Right lobe of liver (tissue), 6 donors: ENCODE data around the gene SIMC1. TPM values are rescaled to one million over a fixed set of nuclear protein-coding genes. Genes with fewer than 3 reads are reported as not detected.

Source experiments
- ATAC-seq, 4 donors: fragments of 200-7000 bp; cut with Tn5 transposase; one replicate each; pipeline ENCODE4 v1.9.1; 2020; ENCODE audit warnings: mild to moderate bottlenecking in 4 of 4, moderate library complexity in 4 of 4
- DNase-seq, 3 donors: peaks; one replicate each; pipeline ENCODE4 v3.0.0-alpha.2; 2020
- H3K27ac ChIP-seq, 3 donors: fragments of 200-600 bp; one replicate each; pipeline ENCODE4 v1.8.0; 2022
- H3K27me3 ChIP-seq, 2 donors: fragments of 200-600 bp; one replicate each; pipeline ENCODE4 v1.8.0; 2022
- H3K36me3 ChIP-seq, 4 donors: fragments of 200-600 bp; sonication (generic) in 1 of 4; one replicate each; pipeline versions ENCODE4 v1.5.1 to v1.8.0; 2017 to 2022; ENCODE audit warnings: control low read depth in 1 of 4
- H3K4me1 ChIP-seq, 4 donors: fragments of 200-600 bp; sonication (generic) in 1 of 4; one replicate each; pipeline versions ENCODE4 v1.5.1 to v1.8.0; 2017 to 2022; ENCODE audit warnings: control low read depth in 1 of 4
- H3K4me3 ChIP-seq, 3 donors: fragments of 200-600 bp; one replicate each; pipeline ENCODE4 v1.8.0; 2022
- H3K9me3 ChIP-seq, 4 donors: fragments of 200-600 bp; sonication (generic) in 1 of 4; one replicate each; pipeline versions ENCODE4 v1.5.1 to v1.8.0; 2017 to 2022; ENCODE audit warnings: control low read depth in 1 of 4
- POLR2A ChIP-seq: fragments of 450-650 bp; IDR thresholded peaks from one replicate; pipeline ENCODE4 v1.6.1; 2017; ENCODE audit warnings: antibody characterized with exemption, mild to moderate bottlenecking
- WGBS: methylation state at CpG from one replicate; pipeline ENCODE4 v1.1.6; 2018; ENCODE audit warnings: low coverage, low lambda C conversion rate; ENCODE audit not compliant: insufficient coverage; ENCODE audit errors: missing lambda C conversion rate; 5-methylcytosine and 5-hydroxymethylcytosine counted together
- intact Hi-C, 2 donors: fragments of 100-400 bp; cut with DNase I; formaldehyde crosslinking; loops; one replicate each; pipeline versions ENCODE4 v1.11.2 to v1.14.1; 2022
- total RNA-seq, 6 experiments: library from RNA; depleted of rRNA in 2 of 6; stranded (reverse); fragments of >200 nt in 2 of 6; fragmentation: NEBNext Ultra II Directional in 3 of 6; extraction: Animal tissue kit (Norgen Biotek cat#: 25700) in 3 of 6; gene quantifications; one replicate each; pipeline versions ENCODE4 v1.1.0 to v1.2.4, GENCODE V29; 2016 to 2023
- TF ChIP-seq, protein P1 (sequence below), 4 donors: fragments of 200-600 bp in 3 of 4; fragments of 450-650 bp in 1 of 4; IDR thresholded peaks; one replicate each; pipeline versions ENCODE4 v1.5.1 to v1.8.0; 2016 to 2022; ENCODE audit warnings: antibody characterized with exemption in 4 of 4, mild to moderate bottlenecking in 2 of 4
- donor health status: DM: no; HTN: yes; CAD: no.
- donor health status: DM: no; HTN: no; CAD: no.
- donor health status: DM: no; HTN: no; CAD: no.
- donor health status: DM: no; HTN: yes; CAD: no.
- donor health status: DM: no; HTN: yes; CAD: no.

Gene SIMC1
- total RNA-seq, 6 experiments from 2014 or later: 7.0 to 21.7 (median 11.2) TPM

DNA sequence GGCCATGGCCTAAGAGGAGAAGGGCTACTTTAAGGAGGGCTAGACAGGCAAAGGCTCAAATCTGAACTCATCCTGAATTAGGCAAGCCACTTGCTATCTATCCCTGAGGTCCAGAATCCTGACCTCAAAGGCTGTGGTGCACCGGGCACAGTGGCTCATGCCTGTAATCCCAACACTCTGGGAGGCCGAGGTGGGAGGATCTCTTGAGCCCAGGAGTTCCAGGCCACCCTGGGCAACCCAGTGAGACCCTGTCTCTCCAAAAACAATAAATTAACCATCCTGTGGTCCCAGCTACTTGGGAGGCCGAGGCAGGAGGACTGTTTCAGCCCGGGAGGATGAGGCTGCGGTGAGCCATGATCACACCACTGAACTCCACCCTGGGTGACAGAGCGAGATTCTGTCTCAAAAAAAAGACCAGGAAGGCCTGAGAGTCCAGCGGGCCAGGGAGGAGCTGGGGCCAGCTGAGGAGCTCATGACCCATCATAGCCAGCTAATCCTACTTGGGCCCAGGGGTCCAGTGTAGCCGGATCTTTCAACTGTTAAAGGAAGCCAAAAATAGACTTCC is 146.2 kb downstream of the SIMC1 start:
- DNase-seq (no peak), ATAC-seq (no peak)
- WGBS: 86% methylated on average over 2 of the region's 8 CpGs
- TF ChIP-seq POLR2A: no peak
- TF ChIP-seq, protein P1, sequence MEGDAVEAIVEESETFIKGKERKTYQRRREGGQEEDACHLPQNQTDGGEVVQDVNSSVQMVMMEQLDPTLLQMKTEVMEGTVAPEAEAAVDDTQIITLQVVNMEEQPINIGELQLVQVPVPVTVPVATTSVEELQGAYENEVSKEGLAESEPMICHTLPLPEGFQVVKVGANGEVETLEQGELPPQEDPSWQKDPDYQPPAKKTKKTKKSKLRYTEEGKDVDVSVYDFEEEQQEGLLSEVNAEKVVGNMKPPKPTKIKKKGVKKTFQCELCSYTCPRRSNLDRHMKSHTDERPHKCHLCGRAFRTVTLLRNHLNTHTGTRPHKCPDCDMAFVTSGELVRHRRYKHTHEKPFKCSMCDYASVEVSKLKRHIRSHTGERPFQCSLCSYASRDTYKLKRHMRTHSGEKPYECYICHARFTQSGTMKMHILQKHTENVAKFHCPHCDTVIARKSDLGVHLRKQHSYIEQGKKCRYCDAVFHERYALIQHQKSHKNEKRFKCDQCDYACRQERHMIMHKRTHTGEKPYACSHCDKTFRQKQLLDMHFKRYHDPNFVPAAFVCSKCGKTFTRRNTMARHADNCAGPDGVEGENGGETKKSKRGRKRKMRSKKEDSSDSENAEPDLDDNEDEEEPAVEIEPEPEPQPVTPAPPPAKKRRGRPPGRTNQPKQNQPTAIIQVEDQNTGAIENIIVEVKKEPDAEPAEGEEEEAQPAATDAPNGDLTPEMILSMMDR (IDR thresholded peaks at IDR 0.05): no peak
- no peaks in the 10 kb centered on the region for H3K27me3 ChIP-seq
- peaks cover 0 to 30% (median 14%) of the 10 kb centered on the region in 4 donors for H3K36me3 ChIP-seq
- H3K4me3 ChIP-seq: no peak overlapping the region
- no peak overlapping the region for H3K27ac ChIP-seq
- intact Hi-C loops: no loop called here
- no peaks in the 10 kb centered on the region for H3K9me3 ChIP-seq
- H3K4me1 ChIP-seq: peaks cover 0 to 21% (median 6%) of the 10 kb centered on the region in 4 donors

- H3K9me3 ChIP-seq: no peaks in the 10 kb centered on the region
- intact Hi-C loops: no loop called here
- H3K36me3 ChIP-seq: peaks cover 0 to 30% (median 14%) of the 10 kb centered on the region in 4 donors
- no peak overlapping the region for H3K27ac ChIP-seq
- DNase-seq (no peak), ATAC-seq (no peak)
- WGBS: 88% methylated on average over 12 of the region's 12 CpGs
- H3K4me1 ChIP-seq: peaks cover 0 to 26% (median 6%) of the 10 kb centered on the region in 4 donors
- TF ChIP-seq POLR2A: no peak
- TF ChIP-seq, protein P1 (IDR thresholded peaks at IDR 0.05): no peak
- H3K27me3 ChIP-seq: no peaks in the 10 kb centered on the region
- no peak overlapping the region for H3K4me3 ChIP-seq
Observed at GRCh38 chr5:176384991-176385390, 146.8 kb downstream of the SIMC1 start.

GRCh38 chr5:176386491-176386890 is 148.3 kb downstream of the SIMC1 start:
- Histone ChIP-seq H3K4me3 (no peak overlapping the region), H3K36me3 (peaks cover 0 to 30% (median 14%) of the 10 kb centered on the region in 4 donors), H3K4me1 (peaks cover 0 to 27% (median 6%) of the 10 kb centered on the region in 4 donors), H3K9me3 (no peaks in the 10 kb centered on the region), H3K27me3 (no peaks in the 10 kb centered on the region), H3K27ac (no peak overlapping the region)
- WGBS: 60% methylated on average over 1 of the region's 1 CpG
- intact Hi-C loops: no loop called here
- TF ChIP-seq POLR2A: no peak
- TF ChIP-seq, protein P1 (IDR thresholded peaks at IDR 0.05): no peak
- ATAC-seq (no peak), DNase-seq (no peak)

DNA sequence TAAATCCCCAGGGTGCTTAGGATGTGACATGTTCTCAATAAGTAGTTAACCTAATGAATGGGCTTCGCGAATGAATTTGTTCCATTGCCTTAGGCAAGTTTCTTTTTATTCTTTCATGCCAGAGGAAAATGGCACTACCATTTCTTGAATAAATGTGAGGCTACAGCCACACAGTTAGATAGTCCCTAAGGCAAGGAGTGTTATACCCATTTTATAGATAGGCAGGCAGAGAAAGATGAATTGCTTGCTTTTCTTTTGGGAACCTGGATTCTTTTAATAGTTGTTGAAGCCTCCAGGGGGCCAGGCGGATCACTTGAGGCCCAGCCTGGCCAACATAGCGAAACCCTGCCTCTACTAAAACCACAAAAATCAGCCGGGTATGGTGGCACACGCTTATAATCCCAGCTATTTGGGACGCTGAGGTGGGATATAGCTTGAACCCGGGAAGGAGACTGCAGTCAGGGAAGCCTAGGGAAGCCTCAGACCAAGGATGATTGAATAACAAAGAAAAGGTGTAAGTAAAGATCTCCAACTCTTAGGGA is 149.2 kb downstream of the SIMC1 start:
- TF ChIP-seq, protein P1 (IDR thresholded peaks at IDR 0.05): no peak
- TF ChIP-seq POLR2A: no peak

More for the DNA sequence above, 149.2 kb downstream of the SIMC1 start:
- Histone ChIP-seq H3K27me3 (no peaks in the 10 kb centered on the region), H3K4me1 (peaks cover 0 to 27% (median 6%) of the 10 kb centered on the region in 4 donors), H3K27ac (no peak overlapping the region), H3K4me3 (peak overlapping the region; percentile 82 to 97 (median 93)), H3K36me3 (peaks cover 0 to 35% (median 12%) of the 10 kb centered on the region in 4 donors), H3K9me3 (no peaks in the 10 kb centered on the region)
- intact Hi-C loops: no loop called here
- ATAC-seq: no peak
- no peak for DNase-seq
- 33% methylated on average over 6 of the region's 8 CpGs for WGBS
